MM.1S (cell line): ENCODE data around the gene RNF14.

Experiments used
- CTCF ChIP-seq: fragments of 300-600 bp; sonication (generic); IDR thresholded peaks from 2 replicates; pipeline ENCODE4 v1.5.1; 2016; ENCODE audit warnings: antibody characterized with exemption, low read length, mixed read lengths
- EZH2 ChIP-seq: fragments of 300-600 bp; sonication (generic); optimal IDR thresholded peaks from 2 replicates; pipeline ENCODE3; 2017; ENCODE audit warnings: low read depth, mild to moderate bottlenecking, antibody characterized with exemption, low read length, mixed read lengths
- EZH2phosphoT487 ChIP-seq: fragments of 300-600 bp; sonication (generic); IDR thresholded peaks from 2 replicates; pipeline ENCODE4 v1.6.1; 2018; ENCODE audit warnings: antibody characterized with exemption, low read length

GRCh38 chr5:141941307-141941706 lies 27.6 kb upstream of the RNF14 start:
- TF ChIP-seq EZH2 (no peak), EZH2phosphoT487 (no peak), CTCF (no peak)
